GM12878 (cell line): ENCODE results near the gene TNFSF4. TPM values are rescaled to one million over a fixed set of nuclear protein-coding genes. Genes with fewer than 3 reads are reported as not detected.

ENCODE experiments used
- ATAC-seq: fragments of 200-7000 bp; cut with Tn5 transposase; 3 replicates; pipeline ENCODE4 v1.9.1; 2020; ENCODE audit warnings: mild to moderate bottlenecking, moderate library complexity
- BruUV-seq: library from RNA; stranded (reverse); fragments of 400-500 nt; replicated peaks from 2 replicates; lab custom pipeline; 2021; lab: Mats Ljungman, UMichigan
- CTCF ChIA-PET: fragments of 300-600 bp; sonication (Branson Sonifier 250); formaldehyde crosslinking; extraction: SDS; loops from one replicate; lab custom pipeline; 2021; ENCODE audit warnings: inconsistent platforms; lab: Yijun Ruan, JAX
- POLR2A ChIA-PET: fragments of 350-600 bp; formaldehyde crosslinking; extraction: SDS; loops from one replicate; lab custom pipeline; 2021; ENCODE audit warnings: inconsistent platforms; lab: Charles Lee
- RAD21 ChIA-PET: fragments of 300-600 bp; sonication (Branson Sonifier 250); formaldehyde crosslinking; loops from one replicate; lab custom pipeline; 2023; ENCODE audit warnings: antibody characterized with exemption; ENCODE audit not compliant: unreplicated experiment; lab: Charles Lee
- SMC1A ChIA-PET: fragments of 300-600 bp; sonication (Branson Sonifier 250); formaldehyde crosslinking; loops from one replicate; lab custom pipeline; 2023; ENCODE audit not compliant: unreplicated experiment, uncharacterized antibody; lab: Charles Lee
- DNase-seq: peaks from one replicate; pipeline ENCODE4 v3.0.0-alpha.2; 2011; ENCODE audit warnings: low read depth, low spot score
- FAIRE-seq: peaks from 3 replicates; lab custom pipeline; 2011; peaks lifted over from hg19 to GRCh38; lab: Jason Lieb, UNC
- H2AFZ ChIP-seq: 2 replicates; pipeline ENCODE4 v1.6.0; 2011; ENCODE audit warnings: low read depth, low read length, control low read depth; ENCODE audit not compliant: control insufficient read depth
- H3K27ac ChIP-seq: 2 replicates; pipeline ENCODE4 v1.5.1; 2011; ENCODE audit warnings: control low read depth; ENCODE audit not compliant: control insufficient read depth, insufficient read depth
- H3K27me3 ChIP-seq, 2 experiments: replicated peaks in 1 of 2; 2 replicates each; pipeline versions ENCODE4 v1.6.0 to v1.6.1; 2011; ENCODE audit warnings: low read length in 1 of 2; ENCODE audit not compliant: control insufficient read depth in 2 of 2, insufficient read depth in 2 of 2
- H3K36me3 ChIP-seq, 2 experiments: 2 replicates each; pipeline ENCODE4 v1.5.1; 2011; ENCODE audit warnings: low read length in 1 of 2; ENCODE audit not compliant: control insufficient read depth in 2 of 2, insufficient read depth in 2 of 2
- H3K4me1 ChIP-seq: 2 replicates; pipeline ENCODE4 v1.6.1; 2011; ENCODE audit warnings: mild to moderate bottlenecking, low read length, moderate library complexity, mixed read lengths; ENCODE audit not compliant: control insufficient read depth, insufficient read depth
- H3K4me2 ChIP-seq: 2 replicates; pipeline ENCODE4 v1.6.0; 2011; ENCODE audit warnings: control low read depth; ENCODE audit not compliant: control insufficient read depth, insufficient read depth
- H3K4me3 ChIP-seq: fragments of 200-600 bp; sonication (generic); 2 replicates; pipeline ENCODE4 v1.5.1; 2016
- H3K79me2 ChIP-seq: 2 replicates; pipeline ENCODE4 v1.6.0; 2011; ENCODE audit warnings: low read length; ENCODE audit not compliant: control insufficient read depth, insufficient read depth
- H3K9ac ChIP-seq: 2 replicates; pipeline ENCODE4 v1.8.0; 2011; ENCODE audit warnings: low read length, control low read depth, mixed read lengths; ENCODE audit not compliant: control insufficient read depth, insufficient read depth
- H3K9me3 ChIP-seq: replicated peaks from 3 replicates; pipeline ENCODE4 v1.5.1; 2011; ENCODE audit warnings: mild to moderate bottlenecking, low read length; ENCODE audit not compliant: control insufficient read depth, insufficient read depth
- H4K20me1 ChIP-seq: 2 replicates; pipeline ENCODE4 v1.6.0; 2011; ENCODE audit not compliant: control insufficient read depth, insufficient read depth
- BHLHE40 ChIP-seq, 2 experiments: fragments of 450-650 bp in 1 of 2; IDR thresholded peaks; 2 replicates each; pipeline ENCODE4 v1.6.1; 2011 to 2017; ENCODE audit warnings: low read depth in 2 of 2, borderline replicate concordance in 1 of 2, improper control_type of control experiment in 1 of 2, low read length in 1 of 2, mild to moderate bottlenecking in 1 of 2
- PAX5 ChIP-seq: IDR thresholded peaks from 2 replicates; pipeline ENCODE4 v1.6.1; 2011; ENCODE audit warnings: low read depth, low read length, borderline replicate concordance
- ZNF687 ChIP-seq: fragments of 450-650 bp; IDR thresholded peaks from 2 replicates; pipeline ENCODE4 v1.6.1; 2017; ENCODE audit warnings: mild to moderate bottlenecking, moderate library complexity
- WGBS: methylation state at CpG from one replicate; pipeline ENCODE4 v1.1.6; 2016; ENCODE audit warnings: low lambda C conversion rate; ENCODE audit not compliant: insufficient replicate concordance, insufficient coverage; ENCODE audit errors: missing lambda C conversion rate; 5-methylcytosine and 5-hydroxymethylcytosine counted together
- in situ Hi-C: fragments of 300-500 bp; cut with MboI; formaldehyde crosslinking; loops from 9 replicates; pipeline ENCODE4 v1.14.3; 2018; ENCODE audit warnings: mixed read lengths
- intact Hi-C: fragments of 100-400 bp; cut with micrococcal nuclease; formaldehyde crosslinking; loops from one replicate; pipeline ENCODE4 v1.14.2; 2022; ENCODE audit not compliant: unreplicated experiment
- polyA plus RNA-seq, 11 experiments: library from polyadenylated mRNA; depleted of rRNA in 4 of 11; unstranded in 6 of 11; stranded (reverse) in 5 of 11; fragments of >200 nt; fragmentation: Nextera tagmentation in 4 of 11; fragmentation: Illumina TruSeq in 1 of 11; extraction: Ambion mirVana in 4 of 11; extraction: Trizol in 1 of 11; gene quantifications; 1 replicate in 1 of 11; 2 replicates in 10 of 11; pipeline versions ENCODE4 v1.2.1 to v1.2.3, GENCODE V29; 2011 to 2016; ENCODE audit warnings: inconsistent platforms in 2 of 11, missing spikeins in 2 of 11, low read depth in 1 of 11
- total RNA-seq, 4 experiments: library from RNA; depleted of rRNA in 3 of 4; stranded (reverse); fragments of >200 nt in 3 of 4; fragmentation: Illumina TruSeq in 1 of 4; extraction: Trizol in 1 of 4; gene quantifications; 2 replicates each; pipeline versions ENCODE4 v1.2.1 to v1.2.3, GENCODE V29; 2013 to 2021

TNFSF4 gene
- total and polyA plus RNA-seq, 10 of the 15 experiments (the other 5 are each of a cell fraction or from before 2014, with no cell fraction given), result 8.1 to 31.0 (median 12.9) TPM

- no peak overlapping the region for H3K9ac ChIP-seq
- no peaks in the 10 kb centered on the region; the same call in 2 of the 3 replicates for H3K9me3 ChIP-seq
- no peak overlapping the region for H3K27ac ChIP-seq
- DNase-seq, result peak; percentile 63
- no TSS peak for BruUV-seq
- no peaks in the 10 kb centered on the region for H3K36me3 ChIP-seq
- SMC1A ChIA-PET, result interaction anchor here (0.6 to 7.2 kb wide), 12 partner anchors 8 to 445 kb away, joined by 3 to 77 read pairs (median 4); partner anchors contain the start of gene TNFSF4
- no peaks in the 10 kb centered on the region for H3K79me2 ChIP-seq
- in situ Hi-C loops (no loop called here), intact Hi-C loops (loop anchor here (10.0 kb wide), 1 partner anchor 296 kb away; no protein-coding TSS in a partner anchor)
- no peaks in the 10 kb centered on the region for H3K4me1 ChIP-seq
- H3K27me3 ChIP-seq, result no peaks in the 10 kb centered on the region
- H2AFZ ChIP-seq, result no peak overlapping the region
- no peaks in the 10 kb centered on the region for H4K20me1 ChIP-seq
- peak; percentile 41; the same call in 1 of the 2 replicates for TF ChIP-seq ZNF687
- 0 out of 4 replicates have a peak, but pooled peaks of 1 of the 2 experiments have one; percentile 17 for TF ChIP-seq BHLHE40 (IDR thresholded peaks at IDR 0.05; ENCODE audit: borderline replicate concordance in 1 of 2, low read depth in 2 of 2, low read length in 1 of 2)
- no peak for TF ChIP-seq PAX5
- RAD21 ChIA-PET, result interaction anchor here (1.1 to 3.4 kb wide), 6 partner anchors 10 to 445 kb away, joined by 3 to 25 read pairs (median 4); no protein-coding TSS in a partner anchor
- WGBS, result 62% methylated on average over 10 of the region's 10 CpGs
- H3K4me3 ChIP-seq, result no peak overlapping the region
- no peak overlapping the region for H3K4me2 ChIP-seq
- FAIRE-seq, result no peak
- POLR2A ChIA-PET, result no interaction called here
- CTCF ChIA-PET, result interaction anchor here (0.5 to 8.5 kb wide), 9 partner anchors 9 to 638 kb away, joined by 3 to 74 read pairs (median 3); no protein-coding TSS in a partner anchor
- ATAC-seq, result peak; percentile 59
These were observed 16.8 kb downstream of the TNFSF4 start for GRCh38 chr1:173190101-173190936.
